H9 (cell line): ENCODE results near the gene APAF1. TPM values are rescaled to one million over a fixed set of nuclear protein-coding genes. Genes with fewer than 3 reads are reported as not detected.
A peak's percentile ranks its signal among the peaks of the same experiment; 100 is the strongest.

Experiments
- DNase-seq: peaks from one replicate; pipeline ENCODE4 v3.0.0-alpha.2; 2017
- H2AFZ ChIP-seq: one replicate; pipeline ENCODE4 v1.6.1; 2013; ENCODE audit warnings: mild to moderate bottlenecking, low read length, control low read depth, moderate library complexity
- H2AK5ac ChIP-seq: 2 replicates; pipeline ENCODE4 v1.6.1; 2013; ENCODE audit warnings: low read length, control low read depth, mixed read lengths; ENCODE audit not compliant: insufficient read length
- H2BK120ac ChIP-seq: one replicate; pipeline ENCODE4 v1.6.1; 2013; ENCODE audit warnings: low read depth, mild to moderate bottlenecking, low read length, control low read depth, inconsistent platforms; ENCODE audit not compliant: poor library complexity, severe bottlenecking
- H2BK12ac ChIP-seq: 2 replicates; pipeline ENCODE4 v1.6.1; 2013; ENCODE audit warnings: low read length, control low read depth, mixed read lengths, low read depth; ENCODE audit not compliant: insufficient read length
- H2BK15ac ChIP-seq: 2 replicates; pipeline ENCODE4 v1.6.1; 2013; ENCODE audit warnings: low read depth, low read length, control low read depth
- H2BK20ac ChIP-seq: one replicate; pipeline ENCODE4 v1.6.1; 2013; ENCODE audit warnings: low read depth, mild to moderate bottlenecking, low read length, control low read depth, inconsistent platforms; ENCODE audit not compliant: poor library complexity, severe bottlenecking
- H2BK5ac ChIP-seq: 2 replicates; pipeline ENCODE4 v1.6.1; 2013; ENCODE audit warnings: low read length, control low read depth, mixed read lengths; ENCODE audit not compliant: insufficient read length
- H3K14ac ChIP-seq: 2 replicates; pipeline ENCODE4 v1.6.1; 2013; ENCODE audit warnings: low read length, control low read depth; ENCODE audit not compliant: insufficient read depth
- H3K18ac ChIP-seq: 2 replicates; pipeline ENCODE4 v1.6.1; 2013; ENCODE audit warnings: low read depth, mild to moderate bottlenecking, mixed read lengths, low read length, control low read depth; ENCODE audit not compliant: insufficient read length
- H3K23ac ChIP-seq: 2 replicates; pipeline ENCODE4 v1.6.1; 2013; ENCODE audit warnings: low read length, control low read depth, mixed read lengths, low read depth; ENCODE audit not compliant: insufficient read length
- H3K23me2 ChIP-seq: 2 replicates; pipeline ENCODE4 v1.6.1; 2013; ENCODE audit warnings: low read depth, mild to moderate bottlenecking, mixed read lengths, low read length, control low read depth; ENCODE audit not compliant: insufficient read length, poor library complexity, severe bottlenecking
- H3K27ac ChIP-seq: 2 replicates; pipeline ENCODE4 v1.5.1; 2013; ENCODE audit warnings: low read length, control low read depth, mixed read lengths, low read depth; ENCODE audit not compliant: insufficient read length
- H3K27me3 ChIP-seq: 2 replicates; pipeline ENCODE4 v1.6.1; 2013; ENCODE audit warnings: low read length, control low read depth, inconsistent platforms; ENCODE audit not compliant: insufficient read depth
- H3K4ac ChIP-seq: 2 replicates; pipeline ENCODE4 v1.6.1; 2013; ENCODE audit warnings: low read depth, mild to moderate bottlenecking, control low read depth, inconsistent platforms, low read length, moderate library complexity
- H3K4me1 ChIP-seq: 2 replicates; pipeline ENCODE4 v1.6.1; 2013; ENCODE audit warnings: low read length, control low read depth, inconsistent platforms; ENCODE audit not compliant: insufficient read depth
- H3K4me2 ChIP-seq: 2 replicates; pipeline ENCODE4 v1.6.1; 2013; ENCODE audit warnings: low read length, control low read depth, mixed read lengths; ENCODE audit not compliant: insufficient read length, insufficient read depth
- H3K56ac ChIP-seq: 2 replicates; pipeline ENCODE4 v1.6.1; 2013; ENCODE audit warnings: low read depth, mild to moderate bottlenecking, mixed read lengths, low read length, control low read depth; ENCODE audit not compliant: insufficient read length
- H3K79me1 ChIP-seq: 2 replicates; pipeline ENCODE4 v1.6.1; 2013; ENCODE audit warnings: low read depth, mild to moderate bottlenecking, moderate library complexity, low read length, control low read depth, inconsistent platforms; ENCODE audit not compliant: insufficient read depth, poor library complexity, severe bottlenecking
- H3K79me2 ChIP-seq: 2 replicates; pipeline ENCODE4 v1.6.1; 2013; ENCODE audit warnings: low read length, control low read depth, inconsistent platforms; ENCODE audit not compliant: insufficient read depth
- H3K9ac ChIP-seq: 2 replicates; pipeline ENCODE4 v1.6.1; 2013; ENCODE audit warnings: low read length, control low read depth, mixed read lengths; ENCODE audit not compliant: insufficient read length; ENCODE audit errors: extremely low read depth
- H3K9me3 ChIP-seq: one replicate; pipeline ENCODE4 v1.6.1; 2013; ENCODE audit warnings: low read depth, low read length, inconsistent platforms; ENCODE audit not compliant: control insufficient read depth
- H3T11ph ChIP-seq: one replicate; pipeline ENCODE4 v1.6.1; 2013; ENCODE audit warnings: mild to moderate bottlenecking, low read length, control low read depth, inconsistent platforms
- H4K20me1 ChIP-seq: one replicate; pipeline ENCODE4 v1.6.1; 2013; ENCODE audit not compliant: control insufficient read depth, insufficient read length, insufficient read depth
- H4K5ac ChIP-seq: 2 replicates; pipeline ENCODE4 v1.6.1; 2013; ENCODE audit warnings: low read depth, mild to moderate bottlenecking, mixed read lengths, low read length, control low read depth; ENCODE audit not compliant: insufficient read length
- H4K8ac ChIP-seq: replicated peaks from 2 replicates; pipeline ENCODE4 v1.6.1; 2013; ENCODE audit warnings: low read length, control low read depth, mixed read lengths, low read depth; ENCODE audit not compliant: insufficient read length
- H4K91ac ChIP-seq: 2 replicates; pipeline ENCODE4 v1.6.1; 2013; ENCODE audit warnings: low read depth, mild to moderate bottlenecking, moderate library complexity, mixed read lengths, low read length, control low read depth; ENCODE audit not compliant: insufficient read length
- H3K27ac Mint-ChIP-seq, 3 experiments: 2 replicates in 2 of 3; 3 replicates in 1 of 3; pipeline ENCODE4 v1.8.0; 2020 to 2021; ENCODE audit warnings: mixed read lengths in 3 of 3, mild to moderate bottlenecking in 1 of 3, moderate library complexity in 1 of 3
- H3K27me3 Mint-ChIP-seq: 2 replicates; pipeline ENCODE4 v1.8.0; 2021; ENCODE audit warnings: low read depth, mild to moderate bottlenecking, moderate library complexity, mixed read lengths
- H3K36me3 Mint-ChIP-seq, 3 experiments: 2 replicates in 2 of 3; 3 replicates in 1 of 3; pipeline ENCODE4 v1.8.0; 2020 to 2021; ENCODE audit warnings: low read depth in 3 of 3, mixed read lengths in 3 of 3; ENCODE audit not compliant: insufficient read depth in 1 of 3
- H3K4me1 Mint-ChIP-seq, 2 experiments: 2 replicates each; pipeline ENCODE4 v1.8.0; 2020; ENCODE audit warnings: mixed read lengths in 2 of 2
- H3K4me3 Mint-ChIP-seq, 2 experiments: 2 replicates in 1 of 2; 3 replicates in 1 of 2; pipeline ENCODE4 v1.8.0; 2020 to 2021; ENCODE audit warnings: mild to moderate bottlenecking in 2 of 2, mixed read lengths in 2 of 2, moderate library complexity in 1 of 2
- H3K9me3 Mint-ChIP-seq, 2 experiments: 2 replicates in 1 of 2; 3 replicates in 1 of 2; pipeline ENCODE4 v1.8.0; 2020; ENCODE audit warnings: mild to moderate bottlenecking in 2 of 2, mixed read lengths in 2 of 2, moderate library complexity in 1 of 2
- WGBS: extraction: QIAGEN DNeasy Blood & Tissue Kit; methylation state at CpG from one replicate; pipeline ENCODE4 v1.1.7; 2013; ENCODE audit warnings: missing lambda C conversion rate, low lambda C conversion rate, mixed read lengths; ENCODE audit not compliant: insufficient read length; ENCODE audit errors: extremely low coverage; 5-methylcytosine and 5-hydroxymethylcytosine counted together
- total RNA-seq: library from RNA; stranded (reverse); gene quantifications from 2 replicates; pipeline ENCODE4 v1.2.1, GENCODE V29; 2021
- TF ChIP-seq, protein P1 (sequence below): fragments of 200-600 bp; sonication (generic); conservative IDR thresholded peaks from 3 replicates; pipeline ENCODE4 v1.8.0; 2021; ENCODE audit warnings: antibody characterized with exemption, mild to moderate bottlenecking

APAF1 gene
- total RNA-seq, 1 experiment from 2014 or later: 16.5 TPM

DNA sequence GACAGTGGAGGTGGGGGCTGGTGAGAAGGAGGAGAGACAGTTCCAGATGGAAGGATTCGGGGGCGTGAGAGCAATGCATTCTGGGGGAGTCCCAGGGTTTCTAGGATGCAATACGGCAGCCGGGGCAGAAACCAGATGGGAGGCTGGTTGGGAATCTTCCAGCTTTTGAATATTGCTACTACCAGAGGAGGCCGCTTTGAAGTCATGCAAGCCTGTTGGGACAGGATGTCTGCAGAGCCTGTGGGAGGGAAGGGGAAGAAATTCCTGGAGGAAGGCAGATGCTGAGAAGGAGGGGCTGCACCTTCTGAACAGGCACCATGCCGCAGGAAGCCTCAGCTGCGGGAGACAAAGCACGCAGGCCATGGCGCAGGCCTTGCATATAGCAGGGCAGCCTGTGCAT lies 105.4 kb downstream of the APAF1 start:
- Histone ChIP-seq H4K91ac (no peak overlapping the region), H2BK20ac (no peak overlapping the region), H3T11ph (no peak overlapping the region), H3K56ac (no peak overlapping the region), H2BK15ac (no peak overlapping the region), H4K20me1 (no peaks in the 10 kb centered on the region), H3K27me3 (no peaks in the 10 kb centered on the region), H3K4me2 (no peak overlapping the region), H3K27ac (no peak overlapping the region), H3K9me3 (no peaks in the 10 kb centered on the region), H3K23ac (no peak overlapping the region), H4K8ac (no peak overlapping the region), H3K79me2 (no peaks in the 10 kb centered on the region), H3K9ac (no peak overlapping the region), H4K5ac (no peak overlapping the region), H3K23me2 (no peaks in the 10 kb centered on the region), H3K18ac (no peak overlapping the region), H2BK120ac (no peak overlapping the region), H2AK5ac (no peak overlapping the region), H2BK12ac (no peak overlapping the region), H3K4ac (no peak overlapping the region), H2BK5ac (no peak overlapping the region), H2AFZ (no peak overlapping the region), H3K4me1 (no peaks in the 10 kb centered on the region), H3K14ac (no peak overlapping the region), H3K79me1 (no peaks in the 10 kb centered on the region)
- DNase-seq: peak; percentile 45
- peaks cover 8 to 12% of the 10 kb centered on the region in 2 experiments for H3K4me1 Mint-ChIP-seq
- no peaks in the 10 kb centered on the region for H3K36me3 Mint-ChIP-seq
- H3K27me3 Mint-ChIP-seq: peaks cover 15% of the 10 kb centered on the region
- no CpG with 5 or more reads among the region's 9 CpGs for WGBS
- no peaks in the 10 kb centered on the region for H3K9me3 Mint-ChIP-seq
- 0 out of 7 replicates have a peak overlapping the region, but pooled peaks of 1 of the 3 experiments have one; percentile 20 for H3K27ac Mint-ChIP-seq
- no peak overlapping the region; a peak in 1 of 5 replicates for H3K4me3 Mint-ChIP-seq
- TF ChIP-seq, protein P1, sequence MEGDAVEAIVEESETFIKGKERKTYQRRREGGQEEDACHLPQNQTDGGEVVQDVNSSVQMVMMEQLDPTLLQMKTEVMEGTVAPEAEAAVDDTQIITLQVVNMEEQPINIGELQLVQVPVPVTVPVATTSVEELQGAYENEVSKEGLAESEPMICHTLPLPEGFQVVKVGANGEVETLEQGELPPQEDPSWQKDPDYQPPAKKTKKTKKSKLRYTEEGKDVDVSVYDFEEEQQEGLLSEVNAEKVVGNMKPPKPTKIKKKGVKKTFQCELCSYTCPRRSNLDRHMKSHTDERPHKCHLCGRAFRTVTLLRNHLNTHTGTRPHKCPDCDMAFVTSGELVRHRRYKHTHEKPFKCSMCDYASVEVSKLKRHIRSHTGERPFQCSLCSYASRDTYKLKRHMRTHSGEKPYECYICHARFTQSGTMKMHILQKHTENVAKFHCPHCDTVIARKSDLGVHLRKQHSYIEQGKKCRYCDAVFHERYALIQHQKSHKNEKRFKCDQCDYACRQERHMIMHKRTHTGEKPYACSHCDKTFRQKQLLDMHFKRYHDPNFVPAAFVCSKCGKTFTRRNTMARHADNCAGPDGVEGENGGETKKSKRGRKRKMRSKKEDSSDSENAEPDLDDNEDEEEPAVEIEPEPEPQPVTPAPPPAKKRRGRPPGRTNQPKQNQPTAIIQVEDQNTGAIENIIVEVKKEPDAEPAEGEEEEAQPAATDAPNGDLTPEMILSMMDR: no peak
